EH (cell line): ENCODE measurements around the gene CEP152.
A peak's percentile ranks its signal among the peaks of the same experiment; 100 is the strongest.

Source experiments
- DNase-seq: peaks from one replicate; pipeline ENCODE4 v3.0.0-alpha.2; 2015; ENCODE audit warnings: low read depth

CEP152 gene

DNA sequence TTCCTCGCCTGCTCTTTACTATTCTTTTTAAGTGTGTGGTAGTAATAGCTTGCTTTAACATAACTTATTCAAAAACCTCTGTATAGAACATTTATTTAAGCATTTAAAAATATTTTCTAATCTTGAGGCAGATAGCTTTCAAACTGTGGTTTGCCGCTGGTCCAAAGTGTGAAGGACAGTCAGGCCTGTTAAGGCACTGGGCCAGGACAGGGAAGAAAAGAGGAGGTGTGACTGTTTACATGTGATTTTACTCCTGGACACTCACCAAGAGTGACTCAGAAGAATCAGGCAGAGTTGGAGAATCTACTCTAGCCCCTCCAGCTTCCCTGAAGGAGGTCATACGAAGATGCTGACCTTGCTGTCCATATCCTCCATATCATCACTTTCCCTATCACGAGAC lies 44.7 kb downstream of the CEP152 start:
- peak; percentile 18 for DNase-seq

DNA sequence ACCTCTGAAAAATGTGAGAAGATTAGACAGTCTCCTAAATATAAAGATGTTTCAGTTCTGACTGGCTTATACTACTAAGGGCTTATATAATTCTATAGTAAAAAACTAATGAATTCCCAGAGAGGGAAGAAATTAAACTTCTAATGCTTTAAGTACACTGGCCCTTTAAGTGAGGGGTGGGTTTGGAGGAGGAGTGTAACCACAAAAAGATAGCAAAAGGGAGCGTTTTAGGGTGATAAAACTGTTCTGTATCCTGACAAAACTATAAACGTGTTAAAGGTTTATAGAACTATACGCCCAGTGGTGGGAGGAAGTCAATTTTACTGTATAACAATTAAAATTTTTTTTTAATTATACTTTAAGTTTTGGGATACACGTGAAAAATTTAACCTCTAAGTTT lies 45.8 kb downstream of the CEP152 start:
- DNase-seq = no peak

DNA sequence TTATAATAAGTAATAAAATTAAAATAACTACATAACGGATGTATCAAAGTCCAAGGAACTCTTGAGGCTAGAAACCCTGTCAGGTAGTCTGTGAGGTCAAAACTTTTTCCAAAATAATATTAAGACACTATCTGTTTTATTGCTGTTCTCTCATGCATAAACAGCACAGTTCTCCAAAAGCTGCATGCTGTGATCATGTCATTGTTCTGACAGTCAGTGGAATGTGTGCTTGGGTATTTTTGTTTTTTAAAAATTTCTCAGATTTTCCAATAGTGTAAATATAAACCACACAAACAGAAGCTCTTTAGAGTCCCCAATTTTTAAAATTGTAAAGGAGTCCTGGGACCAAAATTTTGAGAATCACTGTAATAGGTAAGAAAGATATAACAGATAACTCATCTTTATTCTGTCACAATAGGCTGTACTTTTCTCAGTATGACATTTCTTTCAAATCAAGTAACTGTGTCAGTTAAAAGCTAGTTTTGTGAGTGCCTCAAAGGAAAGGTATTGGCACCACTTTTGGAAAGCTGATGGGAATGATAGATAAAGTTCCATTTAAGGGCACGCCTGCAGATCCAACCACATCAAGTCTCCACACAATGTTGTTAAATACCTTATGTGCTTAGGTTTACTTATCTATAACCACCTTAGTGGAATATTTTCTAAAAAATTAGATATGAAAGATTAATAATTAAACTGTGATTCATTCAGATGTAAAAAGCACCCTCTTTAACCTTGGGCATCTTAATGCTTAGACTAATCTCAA lies 49.3 kb downstream of the CEP152 start:
- DNase-seq = no peak

DNA sequence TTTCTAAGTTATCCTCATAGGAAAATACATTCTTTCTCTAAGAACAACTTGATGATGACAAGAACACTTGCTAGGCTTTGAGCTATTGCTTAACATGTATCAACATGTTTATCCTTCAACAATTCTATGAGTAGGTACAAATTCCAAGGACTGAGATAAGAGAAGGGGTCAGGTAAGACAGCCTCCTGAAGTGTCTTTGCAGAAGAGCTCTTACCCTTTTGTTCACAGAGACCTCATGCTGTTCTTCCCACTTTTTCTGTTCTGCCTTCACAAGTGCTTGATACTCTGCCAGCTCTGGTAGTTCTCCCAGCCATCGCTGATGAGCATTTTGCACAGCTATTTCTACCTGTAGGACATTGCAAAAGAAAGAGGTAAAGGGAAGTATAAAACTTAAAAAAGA lies 50.9 kb downstream of the CEP152 start:
- DNase-seq = no peak

DNA sequence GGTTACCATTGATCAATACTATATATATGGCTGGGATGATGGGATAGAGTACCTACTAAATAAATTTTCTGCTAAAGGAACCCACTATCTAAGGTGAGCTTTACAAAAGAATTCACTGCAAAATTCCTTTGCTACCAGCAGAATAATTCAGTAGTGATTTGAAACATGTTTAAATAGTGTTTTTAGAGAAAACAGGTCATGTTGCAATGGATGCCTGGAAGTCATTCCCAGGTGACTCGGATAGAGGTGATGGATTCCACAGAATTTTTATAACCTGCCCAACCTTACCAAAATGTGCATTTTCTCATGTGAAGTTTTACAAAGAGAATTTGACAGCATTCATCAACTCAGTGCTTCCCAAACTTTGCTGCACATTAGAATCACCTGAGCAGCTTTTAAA lies 53.2 kb downstream of the CEP152 start:
- no peak for DNase-seq

DNA sequence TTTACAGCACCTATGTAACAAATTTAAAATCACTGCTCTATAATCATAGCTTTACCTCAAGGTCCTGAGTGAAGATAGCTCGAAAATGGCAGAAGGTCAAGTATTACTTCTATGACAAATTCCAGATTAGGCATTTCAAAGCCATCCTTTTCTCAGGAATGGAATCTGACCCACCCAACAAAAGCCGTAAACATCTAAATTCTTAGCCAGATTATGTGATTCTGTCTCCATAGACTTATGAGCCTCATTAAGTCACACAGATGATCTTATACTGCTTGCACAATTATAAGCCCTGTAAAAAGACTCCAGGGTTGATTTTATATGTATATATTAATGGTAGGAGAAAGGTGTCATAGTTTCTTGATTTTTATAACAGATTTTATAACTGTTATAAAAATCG lies 56.9 kb downstream of the CEP152 start:
- DNase-seq = peak; percentile 74

DNA sequence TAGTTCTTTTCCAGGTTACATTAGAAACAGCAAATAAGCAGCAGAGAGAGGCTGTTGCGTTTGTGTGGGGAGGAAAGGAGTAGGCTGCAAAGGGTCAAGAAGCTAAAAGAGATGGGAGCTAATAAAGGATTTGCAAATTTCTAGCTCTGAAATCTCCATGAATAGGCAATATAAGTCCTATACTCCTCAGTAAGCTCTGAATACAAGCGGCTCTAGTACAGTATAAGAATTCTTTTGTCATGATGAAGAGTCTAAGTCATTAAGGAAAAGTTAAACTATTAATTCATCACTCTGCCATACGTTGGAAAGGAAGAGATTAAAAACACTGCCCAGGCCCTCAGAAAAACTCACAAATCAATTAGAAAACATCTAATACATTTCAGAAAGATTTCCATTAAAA lies 59.3 kb downstream of the CEP152 start:
- peak; percentile 33 for DNase-seq

DNA sequence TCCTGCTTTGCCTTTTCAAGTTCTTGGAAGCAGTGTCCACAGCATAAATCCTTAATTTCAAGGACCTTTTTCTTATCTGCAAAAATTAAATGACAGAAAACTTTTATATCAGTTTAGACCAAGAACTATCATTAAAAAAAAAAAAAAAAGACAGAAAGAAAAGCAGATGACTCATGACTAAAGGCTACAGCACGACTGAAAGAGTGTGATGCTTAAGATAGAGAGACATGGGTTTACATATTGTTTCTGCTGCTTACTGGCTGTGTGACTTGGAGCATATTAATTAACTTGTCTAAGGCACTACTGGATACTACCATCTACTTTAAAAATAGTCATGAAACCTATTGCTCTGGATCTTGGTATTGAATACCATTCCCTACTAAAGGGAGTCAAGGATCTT lies 62.3 kb downstream of the CEP152 start:
- peak; percentile 71 for DNase-seq

DNA sequence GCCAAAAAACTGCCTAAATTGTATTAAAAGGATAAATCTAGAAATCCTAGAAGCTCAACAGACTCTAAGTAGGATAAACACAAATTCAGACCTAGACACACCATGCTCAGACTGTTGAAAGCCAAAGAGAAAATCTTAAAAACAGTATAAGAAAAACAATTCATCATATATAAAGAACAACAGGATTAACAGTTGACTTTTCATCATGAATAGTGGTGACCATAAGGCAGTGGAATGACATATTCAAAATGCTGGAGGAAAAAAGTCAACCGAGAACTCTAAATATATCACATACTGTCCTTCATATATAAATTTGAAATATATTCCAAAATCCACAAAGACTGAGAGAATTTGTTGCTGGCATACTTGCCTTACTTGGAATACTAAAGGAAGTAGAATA lies 77.3 kb downstream of the CEP152 start:
- DNase-seq = no peak

DNA sequence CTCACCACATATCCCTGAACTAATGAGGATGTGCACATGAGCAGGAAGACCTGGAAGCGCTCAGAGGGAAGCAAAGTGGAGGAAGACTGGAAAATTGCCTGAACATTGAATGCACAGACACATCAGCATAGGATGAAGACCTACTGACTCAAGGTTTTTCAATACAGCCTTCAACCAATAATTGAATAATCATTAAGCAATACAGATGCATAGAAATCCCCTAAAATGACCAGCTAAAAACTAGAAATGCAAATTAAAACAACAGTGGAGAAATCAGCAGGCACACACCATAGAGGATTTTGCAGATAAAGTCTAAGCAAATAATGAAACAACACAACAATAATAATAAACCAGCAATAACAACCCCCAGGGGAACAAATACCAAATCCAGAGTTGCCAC lies 80.4 kb downstream of the CEP152 start:
- DNase-seq = no peak

DNA sequence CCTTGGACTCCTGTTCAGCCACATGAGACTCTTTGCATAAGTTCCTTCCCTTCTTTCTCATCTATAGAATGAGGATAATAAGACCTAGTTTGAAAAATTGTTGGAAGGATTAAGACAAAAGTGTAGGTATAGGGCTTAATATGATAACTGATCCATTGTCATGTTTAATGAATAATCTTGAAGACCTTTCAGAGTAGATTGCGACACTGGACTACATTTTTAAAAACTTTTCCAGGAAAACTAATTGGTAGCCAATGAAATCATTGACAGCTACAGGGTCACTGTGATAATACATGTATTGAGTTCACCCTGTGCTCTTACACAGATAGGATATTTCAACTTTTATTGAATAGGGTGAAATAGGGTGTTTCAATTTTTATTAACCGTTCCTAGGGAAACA lies 86.9 kb downstream of the CEP152 start:
- DNase-seq = no peak

DNA sequence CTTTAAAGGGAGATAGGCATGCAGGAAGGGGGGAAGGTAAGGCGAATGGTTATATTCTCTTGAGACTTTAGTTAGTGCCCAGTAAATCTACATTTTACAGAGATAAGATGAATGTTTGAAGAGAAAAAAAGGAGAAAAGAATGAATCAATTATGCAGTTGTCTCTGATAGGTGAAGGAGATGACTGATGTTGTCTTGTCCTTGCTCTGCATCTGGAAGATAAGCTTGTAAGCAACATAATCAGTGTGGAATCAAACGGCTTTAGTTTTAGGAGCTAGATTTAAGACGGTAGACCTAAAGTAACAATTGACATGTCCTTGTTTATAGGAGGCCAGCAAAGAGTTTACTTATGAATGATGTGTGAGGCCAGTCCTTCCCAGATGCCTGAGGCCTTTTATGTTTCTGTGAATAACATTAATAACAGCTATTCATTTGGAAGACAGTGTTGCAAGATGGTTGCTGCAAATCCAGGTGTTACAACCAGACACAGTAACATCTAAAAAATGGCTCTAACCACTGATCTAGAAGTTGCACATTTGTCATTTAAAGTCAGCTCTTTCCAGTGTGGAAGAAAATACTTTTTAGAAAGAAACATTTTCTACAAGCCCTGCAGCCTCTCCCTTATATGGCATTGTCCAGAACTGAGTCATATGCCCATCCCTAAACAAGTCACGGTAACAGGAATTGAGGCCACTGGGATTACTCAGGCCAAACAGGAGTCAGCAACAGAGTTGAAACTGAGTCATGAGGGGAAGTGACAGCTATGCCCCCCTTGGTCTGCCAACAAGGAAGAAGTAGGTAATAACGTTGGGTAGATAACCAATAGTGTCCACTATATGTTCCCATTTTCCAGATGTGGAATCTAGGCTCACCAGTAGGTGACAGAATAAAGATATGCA lies 87.9 kb downstream of the CEP152 start:
- peak; percentile 95 for DNase-seq

DNA sequence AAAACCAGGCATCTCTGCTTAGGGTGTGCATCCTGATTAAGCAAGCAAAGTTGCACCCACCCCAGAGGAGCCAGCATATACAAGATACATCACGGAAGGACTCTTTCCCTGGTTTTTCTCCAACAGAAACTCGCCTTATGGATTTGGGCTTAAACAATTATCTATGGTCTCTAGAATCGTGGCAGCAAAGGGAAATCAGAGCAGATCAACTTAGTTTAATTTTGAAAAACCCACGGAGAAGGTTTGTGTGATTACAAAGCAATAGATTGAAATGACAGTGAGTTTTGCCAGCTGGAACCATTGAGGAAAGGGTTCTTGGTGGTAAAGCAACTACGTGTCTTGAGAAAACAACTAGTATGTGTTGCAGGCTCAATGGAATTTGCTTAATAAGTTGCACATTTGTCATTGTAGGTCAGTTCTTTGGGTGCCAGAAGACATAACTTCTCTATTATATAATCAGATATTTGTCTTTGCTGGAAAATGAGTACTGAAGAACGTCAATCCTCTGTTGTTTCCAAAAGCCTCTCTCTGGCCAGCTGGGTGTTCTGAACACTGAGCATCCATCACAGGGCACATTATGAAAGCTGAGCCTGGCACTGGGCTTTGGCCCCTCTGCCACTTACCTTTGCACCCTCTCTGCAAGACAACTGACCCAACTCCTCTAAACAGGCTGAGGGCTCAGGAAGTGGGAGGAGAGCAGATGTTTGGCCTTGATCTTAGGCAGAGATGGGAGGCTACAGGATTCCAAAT lies 89.6 kb downstream of the CEP152 start:
- DNase-seq = peak; percentile 85

DNA sequence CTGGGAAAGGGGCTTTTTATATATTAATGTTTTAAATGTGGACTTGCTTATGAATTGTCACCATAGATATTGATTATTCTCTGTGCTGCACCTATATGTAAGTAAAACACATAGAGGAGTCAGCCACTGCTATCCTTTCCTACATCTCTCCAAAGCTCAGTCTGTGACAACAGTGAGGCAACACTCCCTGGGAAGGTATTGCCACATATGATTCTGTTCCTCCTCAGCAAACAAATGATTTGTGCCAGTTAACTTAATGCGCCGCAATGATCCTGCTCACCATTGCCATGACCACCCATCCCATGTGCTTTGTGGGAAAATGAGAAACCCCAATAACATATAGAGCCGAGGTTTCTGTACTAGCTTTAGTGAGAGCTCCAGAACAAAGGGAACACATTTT lies 90.2 kb downstream of the CEP152 start:
- peak; percentile 41 for DNase-seq

DNA sequence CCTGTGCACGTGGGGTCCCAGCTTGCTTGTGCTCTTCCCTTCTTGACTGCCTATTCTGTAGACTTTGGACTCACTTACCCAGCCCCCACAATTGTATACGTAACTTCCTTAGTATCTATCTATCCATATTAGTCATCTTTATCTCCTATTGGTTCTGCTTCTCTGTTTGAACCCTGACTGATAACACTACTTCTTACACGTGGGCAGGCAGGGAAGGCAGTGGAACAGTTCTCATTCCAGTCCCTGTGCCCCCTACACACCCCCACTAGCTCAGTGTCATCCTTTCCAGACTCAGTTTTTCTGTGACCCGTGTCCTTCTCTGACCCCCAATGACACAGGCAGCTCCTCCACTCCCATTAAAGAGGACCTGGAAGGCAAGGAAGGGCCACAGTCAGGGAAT lies 91.2 kb downstream of the CEP152 start:
- no peak for DNase-seq

DNA sequence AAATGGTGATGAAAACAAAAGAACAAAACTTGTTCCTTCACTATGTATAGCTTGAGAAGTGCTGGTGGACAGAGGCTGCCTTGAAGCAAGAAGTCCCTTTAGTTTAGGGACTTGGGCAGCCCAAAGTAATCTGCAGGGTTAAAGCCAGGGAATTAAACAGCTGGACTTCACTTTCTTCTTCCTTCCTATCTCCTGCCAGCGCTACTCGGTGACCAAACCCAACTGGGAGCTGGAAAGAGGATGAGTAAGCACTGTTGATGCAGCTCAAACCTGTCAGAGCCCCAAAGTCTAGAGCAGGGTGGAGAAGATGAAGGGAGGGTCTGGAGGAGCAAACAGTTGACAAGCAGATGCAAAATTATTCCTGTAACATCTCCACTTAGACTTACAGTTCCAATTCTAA lies 92.2 kb downstream of the CEP152 start:
- peak; percentile 57 for DNase-seq

DNA sequence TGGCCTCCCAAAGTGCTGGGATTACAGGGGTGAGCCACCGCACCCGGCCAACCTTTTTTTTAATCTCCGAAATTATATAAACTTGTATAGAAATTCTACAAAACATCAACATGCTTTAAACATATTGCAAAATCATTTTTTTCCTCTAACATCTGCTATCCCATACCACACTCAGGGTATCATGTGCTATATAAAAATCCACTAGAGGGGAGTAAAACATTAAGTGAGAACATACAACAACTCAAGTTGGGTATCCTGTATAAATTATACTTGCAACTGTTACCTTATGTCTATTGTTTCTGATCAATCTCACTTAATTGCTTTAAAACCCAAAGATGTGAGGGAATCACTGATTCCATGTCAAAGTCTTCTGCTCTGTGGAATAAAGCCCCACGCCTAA lies 93.4 kb downstream of the CEP152 start:
- DNase-seq = peak; percentile 51

DNA sequence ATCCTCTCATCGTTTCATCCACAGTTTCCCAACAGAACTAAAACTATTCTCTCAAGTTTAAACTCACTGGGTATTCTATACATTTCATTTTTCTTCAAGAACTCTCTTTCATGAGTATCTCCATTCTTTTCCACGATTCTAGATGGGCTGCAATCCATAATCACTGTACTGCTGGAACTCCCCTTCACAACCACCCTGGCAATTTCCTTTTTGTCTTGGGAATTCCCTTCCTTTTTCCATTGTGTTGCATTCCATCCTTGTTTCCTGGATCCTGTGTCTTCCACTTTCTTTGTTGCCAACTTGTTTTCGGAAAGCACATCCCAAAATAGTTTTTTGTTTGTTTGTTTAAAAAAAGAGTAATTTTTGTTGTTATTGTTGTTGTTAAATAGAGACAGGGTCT lies 98.3 kb downstream of the CEP152 start:
- no peak for DNase-seq

DNA sequence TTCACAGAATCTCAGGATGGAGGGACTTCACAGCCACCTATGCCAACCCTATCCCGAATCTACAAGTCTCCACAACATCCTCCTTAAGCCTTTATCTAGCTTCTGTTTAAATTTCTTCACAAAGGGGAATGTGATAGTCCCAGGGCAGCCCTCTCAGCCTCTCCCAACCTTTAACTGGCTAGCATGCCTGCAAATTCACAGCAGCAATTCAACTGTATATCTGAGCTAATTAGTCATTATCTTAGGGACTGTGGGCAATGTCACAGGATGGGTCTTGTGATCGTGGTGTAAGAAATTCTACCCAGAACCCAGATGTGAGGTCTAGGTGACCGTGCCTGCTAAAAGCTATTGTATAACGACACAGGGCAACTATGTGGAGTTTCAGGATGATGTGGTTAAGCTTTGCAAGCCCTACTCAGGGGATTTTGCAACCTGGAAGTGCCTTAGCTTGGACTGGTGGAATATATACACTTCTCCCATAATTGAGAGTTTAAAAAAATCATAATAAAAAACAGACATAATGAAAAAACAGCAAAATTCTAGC lies 99.8 kb downstream of the CEP152 start:
- peak; percentile 20 for DNase-seq

DNA sequence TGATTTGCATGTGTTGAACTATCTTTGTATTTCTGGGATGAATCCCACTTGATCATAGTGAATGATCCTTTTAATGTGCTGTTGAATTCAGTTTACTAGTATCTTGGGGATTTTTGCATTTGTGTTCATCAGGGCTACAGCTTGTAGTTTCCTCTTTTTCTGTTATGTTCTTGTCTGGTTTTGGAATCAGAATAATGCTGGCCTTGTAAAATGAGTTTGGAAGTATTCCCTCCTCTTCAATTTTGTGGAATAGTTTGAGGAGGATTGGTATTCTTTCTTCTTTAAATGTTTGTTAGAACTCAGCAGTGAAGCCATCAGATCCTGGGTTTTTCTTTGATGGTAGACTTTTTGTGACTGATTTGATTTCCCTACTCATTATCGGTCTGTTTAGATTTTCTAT lies 102.2 kb downstream of the CEP152 start:
- no peak for DNase-seq

DNA sequence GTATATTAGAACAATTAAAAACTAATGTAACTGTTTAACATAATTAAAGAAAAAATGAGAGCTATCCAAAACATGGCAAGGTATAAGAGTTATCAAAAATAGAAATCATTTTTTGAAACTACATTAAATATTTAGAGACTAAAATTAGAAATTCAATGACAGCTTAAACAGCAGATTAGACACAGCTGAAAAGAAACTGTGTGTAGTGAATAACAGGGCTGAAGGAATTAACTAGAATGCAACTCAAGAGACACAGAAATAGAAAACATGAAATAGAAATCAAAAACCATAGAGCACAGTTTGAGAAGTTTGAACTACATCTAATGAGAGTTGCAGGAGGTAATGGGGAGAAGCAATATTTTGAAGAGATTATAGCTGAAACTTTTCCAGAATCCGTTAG lies 105.5 kb downstream of the CEP152 start:
- no peak for DNase-seq

DNA sequence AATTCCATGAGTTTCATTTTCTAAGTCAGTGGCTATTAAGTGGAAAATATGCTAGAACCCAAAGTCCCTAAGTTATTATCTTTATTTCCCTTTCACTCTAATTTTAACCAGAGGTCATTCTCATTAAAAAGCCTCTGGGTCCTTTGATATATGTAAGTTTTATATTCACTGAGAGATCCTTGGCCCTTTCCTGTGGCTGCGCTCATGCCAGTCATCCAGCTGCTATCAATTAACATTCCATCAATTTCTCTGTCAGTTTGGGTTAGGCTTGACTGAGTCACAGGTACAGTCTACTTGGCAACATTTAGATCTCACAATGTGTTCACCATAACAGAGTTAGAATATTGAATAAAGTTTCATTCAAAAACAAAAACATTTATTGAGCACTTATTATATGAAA lies 107.3 kb downstream of the CEP152 start:
- peak; percentile 91 for DNase-seq
